GM19324 (cell line): ENCODE data around the gene BMERB1.
"Not testable (repeated sequence)": the region's sequence is repeated elsewhere in the genome, so short reads cannot be mapped to it uniquely, and the experiment has no call there.

Source experiments
- ATAC-seq: cut with Tn5 transposase; IDR thresholded peaks from one replicate; pipeline ENCODE4 v1.9.1; 2021; ENCODE audit warnings: mild to moderate bottlenecking, moderate library complexity; ENCODE audit not compliant: unreplicated experiment, low FRiP score

BMERB1 gene

DNA sequence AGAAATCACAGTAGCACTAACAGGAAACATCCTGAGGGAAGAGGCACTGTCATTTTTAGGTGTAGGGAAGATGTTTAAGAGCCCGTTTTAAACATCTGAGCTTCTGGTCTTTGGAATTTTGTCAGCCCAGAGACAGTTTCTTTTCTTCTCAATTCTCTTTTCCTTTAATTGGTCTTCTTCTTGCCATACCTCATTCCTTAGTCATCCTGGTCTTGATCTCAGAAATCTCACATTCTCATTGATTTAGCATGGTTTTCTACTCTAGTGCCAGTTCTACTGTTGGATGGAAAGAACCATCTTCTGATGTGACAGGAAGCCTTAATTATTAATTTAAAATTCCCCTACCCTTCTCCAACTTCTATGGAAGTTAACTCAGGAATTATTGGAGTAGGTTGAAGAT is 25.4 kb downstream of the BMERB1 start:
- no peak for ATAC-seq

DNA sequence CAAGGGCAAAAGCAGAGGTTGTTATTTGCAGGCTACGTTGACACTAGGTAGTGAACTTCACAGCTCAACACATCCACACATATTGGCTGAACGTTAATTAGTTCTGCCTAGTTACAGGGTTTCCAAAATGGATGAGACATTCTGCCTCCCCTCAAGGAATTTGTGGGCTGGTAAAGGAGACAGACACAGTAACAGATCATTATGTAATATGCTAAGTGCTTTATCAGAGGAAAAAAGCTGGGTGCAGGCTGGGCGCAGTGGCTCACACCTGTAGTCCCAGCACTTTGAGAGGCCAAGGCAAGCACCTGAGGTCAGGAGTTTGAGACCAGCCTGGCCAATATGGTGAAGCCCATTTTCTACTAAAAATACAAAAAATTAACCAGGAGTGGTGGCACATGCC is 26.2 kb downstream of the BMERB1 start:
- ATAC-seq = no peak

- ATAC-seq = no peak
Observed at GRCh38 chr16:15461376-15461775, 27.0 kb downstream of the BMERB1 start.

GRCh38 chr16:15464401-15465186 is 30.2 kb downstream of the BMERB1 start:
- ATAC-seq = no peak

DNA sequence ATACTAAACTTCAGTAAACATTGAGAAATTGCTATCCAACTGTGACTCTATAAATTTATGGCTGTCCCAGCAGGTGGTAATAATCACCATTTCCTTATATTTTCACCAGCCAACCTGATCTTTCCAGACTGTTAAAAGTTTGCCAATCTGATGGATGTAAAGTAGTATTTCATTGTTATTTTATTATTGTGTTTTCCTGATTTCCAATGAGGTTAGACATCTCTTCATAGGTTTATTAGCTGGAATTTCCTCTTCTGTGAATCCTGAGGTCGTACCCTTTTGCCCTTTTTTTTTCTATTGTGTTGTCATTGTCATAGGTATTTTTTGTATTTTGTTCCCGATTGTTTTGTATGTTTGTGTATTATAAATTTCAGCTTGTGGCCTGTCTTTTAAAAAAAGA is 31.7 kb downstream of the BMERB1 start:
- ATAC-seq = no peak

GRCh38 chr16:15466886-15467781 is 32.7 kb downstream of the BMERB1 start:
- no peak for ATAC-seq

DNA sequence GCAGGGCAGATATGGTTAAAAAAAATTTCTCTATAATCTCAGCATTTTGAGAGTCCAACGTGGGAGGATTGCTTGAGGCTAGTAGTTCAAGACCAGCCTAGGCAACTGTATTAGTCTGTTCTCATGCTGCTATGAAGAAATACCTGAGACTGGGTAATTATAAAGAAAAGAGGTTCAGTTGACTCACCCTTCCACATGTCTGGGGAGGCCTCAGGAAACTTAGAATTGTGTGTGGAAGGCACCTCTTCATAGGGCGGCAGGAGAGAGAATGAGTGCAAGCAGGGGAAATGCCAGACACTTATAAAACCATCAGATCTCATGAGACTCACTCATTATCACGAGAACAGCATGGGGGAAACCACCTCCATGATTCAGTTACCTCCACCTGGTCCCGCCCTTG is 42.6 kb downstream of the BMERB1 start:
- ATAC-seq = not testable (repeated sequence)

DNA sequence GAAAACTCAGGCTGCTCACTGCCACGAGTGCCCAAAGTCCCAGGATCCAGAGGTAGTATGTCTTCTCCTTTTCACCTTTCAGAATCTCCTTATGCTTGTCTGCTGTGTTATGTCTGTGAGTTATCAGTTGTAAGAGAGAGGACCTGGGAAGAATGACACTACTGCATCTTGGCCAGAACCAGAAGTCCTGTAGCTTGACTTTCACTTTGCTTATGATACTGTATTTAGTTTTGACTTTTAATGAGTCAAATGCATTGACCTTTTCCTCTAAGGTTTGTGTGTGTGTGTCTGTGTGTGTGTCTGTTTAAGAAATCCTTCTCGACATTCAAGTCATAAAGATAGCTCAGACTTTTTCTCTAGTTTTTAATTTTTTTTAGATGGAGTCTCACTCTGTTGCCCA is 43.4 kb downstream of the BMERB1 start:
- no peak for ATAC-seq

- ATAC-seq = no peak
Observed at GRCh38 chr16:15482068-15482747, 47.8 kb downstream of the BMERB1 start.

DNA sequence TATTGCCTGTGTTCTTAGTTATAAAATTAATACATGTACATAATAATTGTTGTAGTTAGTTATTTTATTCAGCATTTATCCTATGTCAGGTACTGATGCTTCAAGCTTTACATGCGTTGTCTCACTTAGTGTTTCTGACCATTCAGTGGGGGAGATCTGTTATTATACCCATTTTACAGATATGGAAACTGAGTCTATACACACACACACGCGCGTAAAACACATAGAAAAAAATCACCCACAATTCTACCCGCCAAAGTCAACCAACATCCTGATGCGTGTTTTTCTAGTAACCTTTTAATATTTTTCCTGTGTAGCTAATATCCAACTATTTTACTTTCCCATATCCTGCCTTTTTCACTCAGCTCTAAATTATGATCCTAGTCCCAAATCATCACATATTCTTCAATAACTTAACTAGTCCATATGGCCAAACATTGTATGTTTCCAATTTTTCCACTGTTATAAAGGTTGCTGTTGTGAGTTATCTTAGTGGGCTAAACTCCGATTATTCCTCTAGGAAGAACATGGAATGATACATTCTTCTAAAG is 48.4 kb downstream of the BMERB1 start:
- no peak for ATAC-seq

DNA sequence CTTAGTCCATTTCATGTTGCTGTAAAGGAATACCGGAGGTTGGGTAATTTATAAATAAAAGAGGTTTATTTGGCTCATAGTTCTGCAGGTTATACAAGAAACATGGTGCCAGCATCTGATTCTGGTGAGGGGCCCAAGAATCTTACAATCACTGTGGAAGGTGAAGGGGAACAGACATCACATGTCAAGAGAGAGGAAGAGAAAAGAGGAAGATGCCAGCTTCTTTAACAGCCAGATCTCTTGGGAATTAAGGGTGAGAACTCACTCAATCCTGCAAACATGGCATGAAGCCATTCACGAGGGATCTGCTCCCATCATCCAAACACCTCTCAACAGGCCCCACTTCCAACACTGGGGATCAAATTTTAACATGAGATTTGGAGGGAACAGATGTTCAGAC is 49.5 kb downstream of the BMERB1 start:
- no peak for ATAC-seq

- no peak for ATAC-seq
Observed at GRCh38 chr16:15484662-15485061, 50.3 kb downstream of the BMERB1 start.

GRCh38 chr16:15485175-15485574 is 50.8 kb downstream of the BMERB1 start:
- no peak for ATAC-seq

- ATAC-seq = no peak
Observed at GRCh38 chr16:15486661-15487060, 52.3 kb downstream of the BMERB1 start.

DNA sequence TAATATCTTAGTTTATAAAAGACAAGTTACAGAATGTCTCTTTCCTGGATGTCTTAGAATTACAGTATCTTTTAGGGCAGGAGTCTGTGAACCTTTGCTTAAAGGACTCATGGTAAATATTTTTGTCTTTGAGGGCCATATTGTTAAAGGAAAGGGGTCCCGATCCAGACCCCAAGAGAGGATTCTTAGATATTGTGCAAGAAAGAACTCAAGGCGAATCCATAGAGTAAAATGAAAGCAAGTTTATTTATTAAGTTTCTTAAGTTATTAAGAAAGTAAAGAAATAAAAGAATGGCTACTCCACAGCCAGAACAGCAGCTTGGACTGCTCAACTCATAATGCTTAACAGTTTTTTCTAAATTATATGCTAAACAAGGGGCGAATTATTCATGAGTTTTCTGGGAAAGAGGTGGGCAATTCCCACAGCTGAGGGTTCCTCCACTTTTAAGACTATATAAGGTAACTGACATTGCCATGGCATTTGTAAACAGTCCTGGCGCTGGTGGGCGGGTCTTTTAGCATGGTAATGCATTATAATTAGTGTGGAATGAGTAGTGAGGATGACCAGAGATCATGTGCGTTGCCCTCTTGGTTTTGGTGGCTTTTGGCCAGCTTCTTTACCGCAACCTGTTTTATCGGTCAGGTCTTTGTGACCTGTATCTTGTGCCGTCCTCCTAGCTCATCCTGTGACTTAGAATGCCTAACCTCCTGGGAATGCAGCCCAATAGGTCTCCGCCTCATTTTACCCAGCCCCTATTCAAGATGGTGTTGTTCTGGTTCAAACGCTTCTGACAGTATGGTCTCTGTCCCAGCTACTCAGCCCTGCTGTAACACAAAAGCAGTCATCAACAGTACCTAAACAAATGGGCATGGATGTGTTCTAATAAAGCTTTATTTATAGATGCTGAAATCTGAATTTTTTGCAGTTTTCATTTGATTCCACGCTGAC is 53.2 kb downstream of the BMERB1 start:
- no peak for ATAC-seq

- ATAC-seq = no peak
Observed at GRCh38 chr16:15489016-15489415, 54.6 kb downstream of the BMERB1 start.

GRCh38 chr16:15490123-15490711 is 55.8 kb downstream of the BMERB1 start:
- ATAC-seq = no peak

- no peak for ATAC-seq
Observed at GRCh38 chr16:15491411-15491810, 57.0 kb downstream of the BMERB1 start.

DNA sequence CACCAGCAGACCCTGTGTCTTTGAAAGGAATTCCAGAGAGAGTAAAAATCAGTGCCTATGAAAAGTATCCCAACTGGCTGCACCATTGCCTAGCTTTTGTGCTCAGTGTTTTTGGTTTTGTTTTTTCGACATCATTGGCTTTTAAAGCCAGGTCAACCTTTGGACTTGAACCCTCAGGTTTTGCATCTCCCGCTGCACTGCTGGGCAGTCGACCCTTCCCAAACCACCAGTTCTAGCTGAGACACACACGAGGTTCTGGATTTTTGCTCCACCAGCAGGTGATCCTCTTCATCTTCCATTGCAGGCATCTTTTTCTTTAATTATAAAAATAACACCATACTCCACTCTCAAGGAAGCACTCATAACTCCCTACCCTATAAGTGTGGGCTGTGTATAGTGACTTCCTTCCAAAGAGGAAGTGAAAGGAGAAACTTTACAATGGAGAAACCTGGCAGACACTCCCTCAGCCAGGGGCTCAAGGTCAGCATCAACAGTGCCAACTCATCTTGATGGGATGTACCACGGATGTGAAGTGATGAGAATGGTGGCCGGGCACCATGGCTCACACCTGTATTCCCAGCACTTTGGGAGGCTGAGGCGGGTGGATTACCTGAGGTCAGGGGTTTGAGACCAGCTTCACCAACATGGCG is 57.8 kb downstream of the BMERB1 start:
- ATAC-seq = no peak
